HepG2 (cell line): ENCODE measurements around the gene ZNF513. TPM values are rescaled to one million over a fixed set of nuclear protein-coding genes. Genes with fewer than 3 reads are reported as not detected.
A peak's percentile ranks its signal among the peaks of the same experiment; 100 is the strongest.

Experiments used
- AHR ChIP-seq: IDR thresholded peaks from 2 replicates; pipeline ENCODE4 v1.6.1; 2018; ENCODE audit warnings: missing genetic modification reagents, missing compliant biosample characterization
- ARID5B ChIP-seq: IDR thresholded peaks from 2 replicates; pipeline ENCODE4 v1.4.0; 2020; ENCODE audit warnings: mild to moderate bottlenecking, missing genetic modification reagents
- CENPT ChIP-seq: sonication (generic); formaldehyde crosslinking; IDR thresholded peaks from 2 replicates; pipeline ENCODE4 v1.8.0; 2022; ENCODE audit warnings: low read depth, mild to moderate bottlenecking, moderate library complexity, missing genetic modification reagents
- FOXK1 ChIP-seq: sonication (generic); formaldehyde crosslinking; IDR thresholded peaks from 2 replicates; pipeline ENCODE4 v1.4.0; 2020; ENCODE audit warnings: low read depth, missing genetic modification reagents, borderline replicate concordance
- GABPA ChIP-seq, 2 experiments: IDR thresholded peaks; 2 replicates each; pipeline ENCODE4 v1.6.1; 2011 to 2016; ENCODE audit warnings: low read depth in 2 of 2, low read length in 1 of 2, missing biosample characterization in 1 of 2, missing genetic modification characterization in 1 of 2
- HDAC6 ChIP-seq: fragments of 200-600 bp; sonication (generic); IDR thresholded peaks from 2 replicates; pipeline ENCODE4 v1.7.0; 2017; ENCODE audit warnings: mild to moderate bottlenecking, antibody characterized with exemption, low read length, low read depth
- HMGA1 ChIP-seq: sonication (generic); formaldehyde crosslinking; conservative IDR thresholded peaks from 2 replicates; pipeline ENCODE4 v1.4.0; 2020; ENCODE audit warnings: missing genetic modification reagents
- IKZF1 ChIP-seq: fragments of 450-650 bp; IDR thresholded peaks from 2 replicates; pipeline ENCODE4 v1.7.1; 2016
- ISL2 ChIP-seq: sonication (generic); formaldehyde crosslinking; IDR thresholded peaks from 2 replicates; pipeline ENCODE4 v1.5.0; 2020; ENCODE audit warnings: missing genetic modification reagents
- MTF1 ChIP-seq: sonication (generic); formaldehyde crosslinking; IDR thresholded peaks from 2 replicates; pipeline ENCODE4 v1.5.0; 2020; ENCODE audit warnings: missing genetic modification reagents
- NAIF1 ChIP-seq: sonication (generic); formaldehyde crosslinking; IDR thresholded peaks from 2 replicates; pipeline ENCODE4 v1.5.0; 2020; ENCODE audit warnings: mild to moderate bottlenecking, missing genetic modification reagents, borderline replicate concordance
- RORA ChIP-seq: sonication (generic); formaldehyde crosslinking; IDR thresholded peaks from 2 replicates; pipeline ENCODE4 v1.5.0; 2020; ENCODE audit warnings: mild to moderate bottlenecking, missing genetic modification reagents, moderate library complexity
- RXRB ChIP-seq: IDR thresholded peaks from 2 replicates; pipeline ENCODE4 v1.6.1; 2016; ENCODE audit warnings: borderline replicate concordance, missing genetic modification reagents, missing compliant biosample characterization
- SMAD1 ChIP-seq: sonication (generic); formaldehyde crosslinking; IDR thresholded peaks from 2 replicates; pipeline ENCODE4 v1.4.0; 2020; ENCODE audit warnings: missing genetic modification reagents, low read depth, mild to moderate bottlenecking, borderline replicate concordance
- ZBTB10 ChIP-seq: sonication (generic); formaldehyde crosslinking; IDR thresholded peaks from 2 replicates; pipeline ENCODE4 v1.4.0; 2020; ENCODE audit warnings: missing genetic modification reagents, borderline replicate concordance
- ZFP36L2 ChIP-seq: sonication (generic); formaldehyde crosslinking; IDR thresholded peaks from 2 replicates; pipeline ENCODE4 v1.4.0; 2020; ENCODE audit warnings: missing genetic modification reagents
- ZNF143 ChIP-seq: sonication (generic); formaldehyde crosslinking; IDR thresholded peaks from 2 replicates; pipeline ENCODE4 v1.4.0; 2020; ENCODE audit warnings: missing genetic modification reagents
- ZNF549 ChIP-seq: sonication (generic); formaldehyde crosslinking; IDR thresholded peaks from 2 replicates; pipeline ENCODE4 v1.5.0; 2020; ENCODE audit warnings: missing genetic modification reagents
- ZNF564 ChIP-seq: sonication (generic); formaldehyde crosslinking; IDR thresholded peaks from 2 replicates; pipeline ENCODE4 v1.8.1; 2023; ENCODE audit warnings: mild to moderate bottlenecking, missing genetic modification reagents
- ZNF572 ChIP-seq: sonication (generic); formaldehyde crosslinking; IDR thresholded peaks from 2 replicates; pipeline ENCODE4 v1.5.1; 2020; ENCODE audit warnings: mild to moderate bottlenecking, missing genetic modification reagents
- ZNF800 ChIP-seq: sonication (generic); formaldehyde crosslinking; IDR thresholded peaks from 2 replicates; pipeline ENCODE4 v1.4.0; 2020; ENCODE audit warnings: missing genetic modification reagents
- polyA plus RNA-seq, 8 experiments: library from polyadenylated mRNA; depleted of rRNA in 3 of 8; stranded (reverse) in 7 of 8; unstranded in 1 of 8; fragments of >200 nt; fragmentation: Illumina TruSeq in 4 of 8; extraction: Trizol in 4 of 8; gene quantifications; 2 replicates each; pipeline versions ENCODE4 v1.2.1 to v1.2.3, GENCODE V29; 2011 to 2016; ENCODE audit warnings: low read depth in 4 of 8, missing spikeins in 1 of 8, mixed read lengths in 1 of 8; ENCODE audit not compliant: insufficient read depth in 1 of 8
- total RNA-seq, 5 experiments: library from RNA; depleted of rRNA; stranded (reverse); fragments of >200 nt; fragmentation: Illumina TruSeq; extraction: Trizol; gene quantifications; 2 replicates each; pipeline ENCODE4 v1.2.3, GENCODE V29; 2016; ENCODE audit warnings: low read depth in 1 of 5

ZNF513 gene
- total and polyA plus RNA-seq, 2 of the 13 experiments (the other 11 are each of a cell fraction or from before 2014, with no cell fraction given): 4.9 to 6.3 TPM

- no peak for TF ChIP-seq ZNF800
- TF ChIP-seq RXRB: no peak
- TF ChIP-seq SMAD1 (CRISPR knock-in tag): no peak
- no peak for TF ChIP-seq ARID5B
- no peak for TF ChIP-seq AHR
- TF ChIP-seq ZNF549 (CRISPR knock-in tag): no peak
- TF ChIP-seq RORA (CRISPR knock-in tag): no peak
- peak; percentile 9; the same call in 1 of the 2 replicates for TF ChIP-seq MTF1 (CRISPR knock-in tag)
- no peak for TF ChIP-seq HDAC6
- TF ChIP-seq ZBTB10 (CRISPR knock-in tag): no peak
- TF ChIP-seq ZNF572 (CRISPR knock-in tag): 0 out of 2 replicates have a peak, but pooled peaks have one; percentile 25
- TF ChIP-seq ZNF143 (CRISPR knock-in tag): no peak; the same call in 1 of the 2 replicates
- no peak for TF ChIP-seq FOXK1 (CRISPR knock-in tag)
- no peak for TF ChIP-seq IKZF1
- TF ChIP-seq ISL2 (CRISPR knock-in tag): no peak
- no peak for TF ChIP-seq HMGA1 (CRISPR knock-in tag)
- TF ChIP-seq ZNF564 (CRISPR knock-in tag): no peak
- TF ChIP-seq GABPA (IDR thresholded peaks at IDR 0.05; ENCODE audit: low read depth, low read length): 0 out of 2 replicates have a peak, but pooled peaks have one; percentile 0
- no peak for TF ChIP-seq GABPA (CRISPR knock-in tag; IDR thresholded peaks at IDR 0.05; ENCODE audit: low read depth)
- no peak for TF ChIP-seq NAIF1 (CRISPR knock-in tag)
- TF ChIP-seq CENPT (CRISPR knock-in tag): no peak
- TF ChIP-seq ZFP36L2 (CRISPR knock-in tag): no peak
These were observed 28.2 kb upstream of the ZNF513 start (continued) for GRCh38 chr2:27408601-27409320.
